ENCODE data around the gene RBMY1J. TPM values are rescaled to one million over a fixed set of nuclear protein-coding genes. Genes with fewer than 3 reads are reported as not detected.
"Not testable (repeated sequence)": the region's sequence is repeated elsewhere in the genome, so short reads cannot be mapped to it uniquely, and the experiment has no call there.

Gene RBMY1J
- not detected in 2 replicates for total RNA-seq (2012; rRNA removed)
- polyA plus RNA-seq (2012; rRNA removed) = not detected in 2 replicates
- not detected in 2 replicates for polyA plus RNA-seq (2012; cell fraction: cytosol; rRNA removed)
- not detected in 2 replicates for polyA plus RNA-seq (2012; cell fraction: nucleus; rRNA removed; ENCODE audit: low replicate concordance)
- Bru-seq, nascent RNA = not detected
- not detected for BruChase-seq, experiment 1, labeled RNA remaining after a 6-hour chase
- not detected for BruChase-seq, experiment 2, labeled RNA remaining after a 2-hour chase
- long read RNA-seq = 0 reads

GRCh38 chrY:22403110-22403509 is at the start of gene RBMY1J:
RBMY1J (plus strand) TSS chrY:22403410; CDS start chrY:22405448, 2,038 bp downstream.
- H2BK5ac ChIP-seq (ENCODE audit: low read depth, low read length, poor library complexity, severe bottlenecking); H3K9me3 ChIP-seq (ENCODE audit: control insufficient read depth, insufficient read depth, low read length); H3K36me3 ChIP-seq (ENCODE audit: control insufficient read depth, insufficient read depth, low read length); BruUV-seq (replicated peaks); in situ Hi-C loops (cut with MboI; ENCODE audit: low sequenced_read_pairs); H2BK120ac ChIP-seq (ENCODE audit: low read depth, low read length); dilution Hi-C loops (cut with HindIII; ENCODE audit: low sequenced_read_pairs, unreplicated experiment); H4K91ac ChIP-seq (ENCODE audit: insufficient read depth, low read depth, low read length); H3K56ac ChIP-seq (ENCODE audit: extremely low read depth, insufficient read depth, low read length); H2AFZ ChIP-seq (replicated peaks; ENCODE audit: low read length, poor library complexity); H3K4me1 ChIP-seq (ENCODE audit: control insufficient read depth, insufficient read depth, low read length); H2BK15ac ChIP-seq (ENCODE audit: low read depth, low read length); H4K20me1 ChIP-seq (ENCODE audit: insufficient read depth, low read length); H3K9me1 ChIP-seq (ENCODE audit: insufficient read depth, low read length); DNase-seq; H3K23ac ChIP-seq (ENCODE audit: low read depth, low read length); H3K18ac ChIP-seq (ENCODE audit: low read depth, low read length); H3K9ac ChIP-seq (ENCODE audit: low read depth, low read length); H2AK5ac ChIP-seq (ENCODE audit: low read depth, low read length); H2AK9ac ChIP-seq (replicated peaks; ENCODE audit: low read depth, low read length, poor library complexity); H3K79me1 ChIP-seq (ENCODE audit: low read depth in 1 of 2, low read length in 2 of 2); H3K27ac ChIP-seq (ENCODE audit: insufficient read depth, low read length); H3K27me3 ChIP-seq (ENCODE audit: control insufficient read depth, insufficient read depth, low read length); ATAC-seq (ENCODE audit: low read depth); H3K4ac ChIP-seq (ENCODE audit: low read depth, low read length); H2BK20ac ChIP-seq (ENCODE audit: low read depth, low read length); H4K5ac ChIP-seq (ENCODE audit: low read depth, low read length); CTCF ChIA-PET; H3K4me2 ChIP-seq (ENCODE audit: low read depth, low read length); POLR2A ChIA-PET (ENCODE audit: unreplicated experiment); H3K14ac ChIP-seq (replicated peaks; ENCODE audit: low read depth, low read length); intact Hi-C loops (cut with micrococcal nuclease); H3K4me3 ChIP-seq (ENCODE audit: insufficient read depth, low read depth, low read length); H4K8ac ChIP-seq (ENCODE audit: low read depth in 2 of 2, low read length in 2 of 2): not testable (repeated sequence)
- WGBS, 2 experiments (ENCODE audit: extremely low coverage in 2 of 2, insufficient read length in 1 of 2) = no CpG with 5 or more reads among the region's 26 CpGs

Data from IMR-90 (cell line).